Measurements from ENCODE around the gene KMO.
A peak's percentile ranks its signal among the peaks of the same experiment; 100 is the strongest.

KMO gene

DNA sequence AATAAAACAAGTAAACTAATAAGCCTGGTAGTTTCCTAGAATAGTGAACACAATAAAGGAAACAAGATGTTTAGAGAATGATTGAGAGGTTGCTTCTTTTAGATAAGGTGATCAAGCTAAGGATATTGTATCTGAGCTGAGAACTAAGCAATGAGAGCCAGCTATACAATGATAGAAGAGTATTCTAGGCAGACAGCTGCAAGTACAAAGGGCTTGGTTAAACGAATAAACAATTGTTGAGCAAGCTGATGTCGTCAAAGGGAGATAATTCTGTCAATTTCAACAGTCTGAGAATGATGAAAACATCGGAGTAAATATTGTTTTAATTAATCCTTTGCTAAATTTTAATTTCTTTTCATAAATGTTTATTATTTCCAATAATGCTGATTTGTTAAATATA lies 7.2 kb upstream of the KMO start:
- no peak overlapping the region for H3K4me3 Mint-ChIP-seq
- H3K4me1 Mint-ChIP-seq (ENCODE audit: low read depth): peaks cover 2% of the 10 kb centered on the region
- no peak overlapping the region for H3K27ac Mint-ChIP-seq
- no peaks in the 10 kb centered on the region for H3K9me3 Mint-ChIP-seq
- no peaks in the 10 kb centered on the region for H3K36me3 Mint-ChIP-seq (ENCODE audit: low read depth)
- H3K27me3 Mint-ChIP-seq: peaks cover 33% of the 10 kb centered on the region
- DNase-seq: no peak

DNA sequence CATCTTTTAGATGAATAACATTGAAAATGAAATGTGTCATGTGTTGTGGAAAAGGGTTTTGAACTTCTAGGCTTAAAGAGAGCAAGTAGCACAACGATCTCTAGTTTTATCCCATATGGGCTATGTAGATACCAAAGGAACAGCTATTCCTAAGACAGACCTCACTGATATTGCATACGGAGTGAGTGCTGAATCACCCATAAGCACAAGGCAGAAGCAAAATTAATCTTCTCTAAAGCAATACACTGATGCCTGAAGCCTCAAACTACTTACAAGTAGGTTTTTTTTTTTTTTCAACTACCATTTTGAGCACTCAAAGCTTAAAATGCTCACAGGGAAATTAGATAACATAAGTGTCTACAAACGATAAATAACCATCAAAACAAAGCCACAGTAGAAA lies 5.0 kb upstream of the KMO start:
- H3K4me1 Mint-ChIP-seq (ENCODE audit: low read depth): peaks cover 12% of the 10 kb centered on the region
- no peak for DNase-seq
- H3K27me3 Mint-ChIP-seq: peaks cover 27% of the 10 kb centered on the region
- no peaks in the 10 kb centered on the region for H3K36me3 Mint-ChIP-seq (ENCODE audit: low read depth)
- H3K4me3 Mint-ChIP-seq: no peak overlapping the region
- no peaks in the 10 kb centered on the region for H3K9me3 Mint-ChIP-seq
- H3K27ac Mint-ChIP-seq: no peak overlapping the region

GRCh38 chr1:241531195-241532161 lies 700 bp upstream of the KMO start:
- Mint-ChIP-seq H3K4me3 (peak overlapping the region; percentile 79), H3K9me3 (no peaks in the 10 kb centered on the region), H3K36me3 (ENCODE audit: low read depth) (no peaks in the 10 kb centered on the region), H3K4me1 (ENCODE audit: low read depth) (peaks cover 20% of the 10 kb centered on the region), H3K27me3 (peaks cover 4% of the 10 kb centered on the region), H3K27ac (peak overlapping the region; percentile 89)
- DNase-seq: no peak

DNA sequence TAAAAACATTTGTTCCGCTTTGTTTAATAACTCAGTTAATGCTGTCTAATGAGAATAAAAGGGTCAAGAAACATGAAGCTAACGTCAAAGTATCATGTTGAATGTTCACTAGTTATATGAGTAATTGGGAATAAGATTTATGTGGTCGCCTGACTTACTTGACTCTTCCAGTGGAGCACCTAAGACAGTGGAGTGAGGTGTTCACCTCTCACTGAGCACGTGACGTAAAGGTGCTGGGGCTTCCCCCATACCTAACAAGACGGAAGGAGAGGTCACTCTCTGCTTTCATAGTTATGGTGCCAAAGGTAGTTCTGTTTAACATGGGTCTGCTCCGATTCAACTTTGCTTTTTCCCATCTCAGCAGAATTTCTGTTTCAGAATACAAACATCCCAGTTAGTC lies 686 bp downstream of the KMO start:
- Mint-ChIP-seq H3K27ac (no peak overlapping the region), H3K36me3 (ENCODE audit: low read depth) (no peaks in the 10 kb centered on the region), H3K9me3 (peaks cover 2% of the 10 kb centered on the region), H3K27me3 (peaks cover 4% of the 10 kb centered on the region), H3K4me3 (no peak overlapping the region), H3K4me1 (ENCODE audit: low read depth) (peaks cover 20% of the 10 kb centered on the region)
- DNase-seq: no peak

GRCh38 chr1:241533326-241534115 lies 1.3 kb downstream of the KMO start:
- no peak for DNase-seq
- Mint-ChIP-seq H3K36me3 (ENCODE audit: low read depth) (no peaks in the 10 kb centered on the region), H3K4me3 (no peak overlapping the region), H3K27me3 (peaks cover 4% of the 10 kb centered on the region), H3K4me1 (ENCODE audit: low read depth) (peaks cover 20% of the 10 kb centered on the region), H3K27ac (no peak overlapping the region), H3K9me3 (peaks cover 2% of the 10 kb centered on the region)

GRCh38 chr1:241536304-241536703 lies 4.1 kb downstream of the KMO start:
- no peaks in the 10 kb centered on the region for H3K36me3 Mint-ChIP-seq (ENCODE audit: low read depth)
- DNase-seq: no peak
- no peak overlapping the region for H3K4me3 Mint-ChIP-seq
- H3K27ac Mint-ChIP-seq: no peak overlapping the region
- H3K27me3 Mint-ChIP-seq: peaks cover 12% of the 10 kb centered on the region
- peaks cover 17% of the 10 kb centered on the region for H3K4me1 Mint-ChIP-seq (ENCODE audit: low read depth)
- H3K9me3 Mint-ChIP-seq: peaks cover 2% of the 10 kb centered on the region

DNA sequence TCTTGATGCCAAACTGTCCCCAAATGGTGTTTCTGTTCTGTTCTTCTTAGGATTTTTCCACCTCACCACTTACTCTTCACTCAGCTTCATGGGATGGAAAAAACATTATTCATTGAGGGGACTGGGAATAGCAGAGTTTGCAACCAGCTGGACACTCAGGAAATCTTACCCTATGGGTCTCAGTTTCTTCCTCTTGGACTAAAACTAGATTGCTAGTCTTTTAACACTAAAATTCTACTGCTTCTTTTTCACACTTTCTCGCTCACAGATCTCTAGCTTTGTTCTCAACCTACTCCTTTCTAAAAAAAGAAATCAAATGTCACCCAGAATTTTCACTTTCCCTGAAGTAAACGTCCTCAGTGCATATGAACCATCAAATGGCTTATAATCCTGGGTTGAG lies 4.8 kb downstream of the KMO start:
- Mint-ChIP-seq H3K27ac (no peak overlapping the region), H3K4me3 (no peak overlapping the region), H3K4me1 (ENCODE audit: low read depth) (peaks cover 10% of the 10 kb centered on the region), H3K27me3 (peaks cover 12% of the 10 kb centered on the region), H3K9me3 (peaks cover 2% of the 10 kb centered on the region), H3K36me3 (ENCODE audit: low read depth) (no peaks in the 10 kb centered on the region)
- no peak for DNase-seq

DNA sequence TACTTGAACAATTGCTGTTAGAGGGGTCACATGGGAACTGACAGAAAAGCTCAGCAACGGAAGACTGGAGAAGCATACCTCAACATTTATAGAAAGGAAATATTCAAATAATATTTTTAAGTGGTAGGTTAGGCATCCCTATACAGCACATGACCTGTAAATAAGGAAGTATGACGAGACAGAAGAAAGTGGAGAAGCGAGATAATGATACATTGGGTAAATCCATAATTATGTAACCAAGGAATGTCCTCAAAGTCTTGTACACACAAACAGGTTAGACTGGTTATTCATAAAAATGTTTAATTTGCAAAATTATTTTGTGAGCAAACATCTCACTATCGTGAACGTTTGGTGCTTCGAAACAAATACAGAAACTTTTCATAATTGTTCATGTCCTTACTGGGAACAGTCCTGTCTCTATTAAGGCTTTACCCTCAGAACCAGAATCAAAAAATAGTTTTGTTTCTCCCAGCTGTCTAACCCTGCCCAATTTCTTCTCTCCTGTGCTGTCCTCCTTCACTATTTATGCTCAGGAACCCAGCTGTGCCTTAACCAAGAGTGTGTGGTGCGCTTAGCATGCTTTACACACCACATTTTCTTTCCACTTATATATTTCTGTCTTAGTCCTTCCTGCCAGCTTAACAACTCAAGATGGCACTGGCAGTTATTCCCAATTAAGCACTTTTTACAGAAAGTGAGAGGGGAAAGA lies 10.2 kb downstream of the KMO start:
- peaks cover 8% of the 10 kb centered on the region for H3K27me3 Mint-ChIP-seq
- H3K4me1 Mint-ChIP-seq (ENCODE audit: low read depth): no peaks in the 10 kb centered on the region
- H3K27ac Mint-ChIP-seq: no peak overlapping the region
- no peak for DNase-seq
- H3K4me3 Mint-ChIP-seq: no peak overlapping the region
- peaks cover 2% of the 10 kb centered on the region for H3K9me3 Mint-ChIP-seq
- H3K36me3 Mint-ChIP-seq (ENCODE audit: low read depth): no peaks in the 10 kb centered on the region

DNA sequence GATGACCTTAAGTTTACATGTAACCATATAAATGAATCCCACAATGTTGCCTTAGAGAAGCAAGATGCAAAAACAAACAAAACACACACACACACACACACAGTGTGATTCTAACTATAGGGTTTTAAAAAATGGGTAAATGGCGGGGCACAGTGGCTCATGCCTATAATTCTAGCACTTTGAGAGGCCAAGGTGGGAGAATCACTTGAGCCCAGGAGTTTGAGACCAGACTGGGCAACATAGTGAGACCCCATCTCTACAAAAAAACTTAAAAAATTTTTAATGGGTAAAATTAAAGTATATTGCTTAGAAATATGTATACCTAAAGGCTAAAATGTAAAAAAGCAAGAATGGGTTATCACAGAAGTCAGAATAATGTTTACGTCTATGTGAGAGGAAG lies 15.8 kb downstream of the KMO start:
- no peak for DNase-seq
- Mint-ChIP-seq H3K36me3 (ENCODE audit: low read depth) (no peaks in the 10 kb centered on the region), H3K27ac (no peak overlapping the region)

GRCh38 chr1:241550318-241550717 lies 18.1 kb downstream of the KMO start:
- peaks cover 2% of the 10 kb centered on the region for H3K9me3 Mint-ChIP-seq
- no peak overlapping the region for H3K4me3 Mint-ChIP-seq
- H3K27ac Mint-ChIP-seq: no peak overlapping the region
- peaks cover 24% of the 10 kb centered on the region for H3K4me1 Mint-ChIP-seq (ENCODE audit: low read depth)
- DNase-seq: no peak
- H3K36me3 Mint-ChIP-seq (ENCODE audit: low read depth): no peaks in the 10 kb centered on the region
- no peaks in the 10 kb centered on the region for H3K27me3 Mint-ChIP-seq

More for the DNA sequence above, 15.8 kb downstream of the KMO start:
- Mint-ChIP-seq H3K9me3 (peaks cover 2% of the 10 kb centered on the region), H3K4me3 (no peak overlapping the region), H3K4me1 (ENCODE audit: low read depth) (peaks cover 24% of the 10 kb centered on the region), H3K27me3 (no peaks in the 10 kb centered on the region)

- no peaks in the 10 kb centered on the region for H3K36me3 Mint-ChIP-seq (ENCODE audit: low read depth)
- DNase-seq: peak; percentile 41
- H3K27ac Mint-ChIP-seq: peak overlapping the region; percentile 91
- H3K9me3 Mint-ChIP-seq: peaks cover 2% of the 10 kb centered on the region
- peak overlapping the region; percentile 59 for H3K4me3 Mint-ChIP-seq
- H3K27me3 Mint-ChIP-seq: peaks cover 5% of the 10 kb centered on the region
- peaks cover 24% of the 10 kb centered on the region for H3K4me1 Mint-ChIP-seq (ENCODE audit: low read depth)
These were observed 19.8 kb downstream of the KMO start for GRCh38 chr1:241551759-241552638.

DNA sequence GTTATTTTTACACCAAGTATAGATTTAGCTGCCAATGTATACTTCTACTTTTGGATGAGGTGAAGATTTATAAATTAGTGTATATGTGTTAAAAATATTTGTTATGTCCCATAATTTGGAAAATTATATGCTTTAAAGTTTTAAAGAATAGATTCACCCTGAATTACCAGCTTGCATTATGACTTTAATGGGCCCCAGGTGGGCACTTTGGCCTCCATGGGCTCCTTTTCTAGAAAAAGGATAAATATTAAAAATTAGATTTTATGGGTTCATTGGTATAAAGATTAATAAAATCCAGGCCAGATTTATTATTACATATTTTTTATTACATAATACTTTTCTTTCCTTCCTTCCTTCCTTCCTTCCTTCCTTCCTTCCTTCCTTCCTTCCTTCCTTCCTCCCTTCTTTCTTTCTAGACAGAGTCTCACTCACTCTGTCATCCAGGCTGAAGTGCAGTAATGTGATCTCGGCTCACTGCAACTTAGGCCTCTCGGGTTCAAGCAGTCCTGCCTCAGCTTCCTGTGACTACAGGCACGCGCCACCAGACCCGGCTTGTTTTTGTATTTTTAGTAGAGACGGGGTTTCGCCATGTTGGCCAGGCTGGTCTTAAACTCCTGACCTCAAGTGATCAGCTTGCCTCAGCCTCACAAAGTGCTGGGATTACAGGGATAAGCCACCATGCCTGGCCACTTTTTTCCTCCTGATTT lies 21.9 kb downstream of the KMO start:
- H3K9me3 Mint-ChIP-seq: peaks cover 2% of the 10 kb centered on the region
- no peak overlapping the region for H3K27ac Mint-ChIP-seq
- H3K36me3 Mint-ChIP-seq (ENCODE audit: low read depth): no peaks in the 10 kb centered on the region
- no peak for DNase-seq
- H3K4me1 Mint-ChIP-seq (ENCODE audit: low read depth): peaks cover 24% of the 10 kb centered on the region
- H3K4me3 Mint-ChIP-seq: no peak overlapping the region
- peaks cover 5% of the 10 kb centered on the region for H3K27me3 Mint-ChIP-seq

DNA sequence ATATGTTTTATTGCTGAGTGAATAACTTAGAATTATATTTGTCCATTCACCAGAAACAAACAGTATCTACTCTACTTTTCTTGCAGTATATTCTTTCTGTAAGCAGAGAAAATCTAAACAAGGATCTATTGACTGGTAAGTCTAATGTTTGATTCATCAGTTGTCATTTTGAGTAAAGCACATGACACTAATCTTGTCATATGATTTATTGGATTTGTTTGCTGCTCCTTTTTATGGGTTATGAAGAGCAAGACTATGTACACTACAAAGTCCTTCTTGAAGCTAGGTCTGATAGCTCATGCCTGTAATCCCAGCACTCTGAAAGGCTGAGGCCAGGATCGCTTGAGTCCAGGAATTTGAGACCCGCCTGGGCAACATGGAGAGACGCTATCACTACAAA lies 23.3 kb downstream of the KMO start:
- H3K36me3 Mint-ChIP-seq (ENCODE audit: low read depth): no peaks in the 10 kb centered on the region
- peaks cover 23% of the 10 kb centered on the region for H3K4me1 Mint-ChIP-seq (ENCODE audit: low read depth)
- peaks cover 2% of the 10 kb centered on the region for H3K9me3 Mint-ChIP-seq
- no peak overlapping the region for H3K27ac Mint-ChIP-seq
- H3K27me3 Mint-ChIP-seq: peaks cover 5% of the 10 kb centered on the region
- DNase-seq: no peak
- H3K4me3 Mint-ChIP-seq: no peak overlapping the region
